ENCODE results near the gene GPBP1L1.

GPBP1L1 gene

DNA sequence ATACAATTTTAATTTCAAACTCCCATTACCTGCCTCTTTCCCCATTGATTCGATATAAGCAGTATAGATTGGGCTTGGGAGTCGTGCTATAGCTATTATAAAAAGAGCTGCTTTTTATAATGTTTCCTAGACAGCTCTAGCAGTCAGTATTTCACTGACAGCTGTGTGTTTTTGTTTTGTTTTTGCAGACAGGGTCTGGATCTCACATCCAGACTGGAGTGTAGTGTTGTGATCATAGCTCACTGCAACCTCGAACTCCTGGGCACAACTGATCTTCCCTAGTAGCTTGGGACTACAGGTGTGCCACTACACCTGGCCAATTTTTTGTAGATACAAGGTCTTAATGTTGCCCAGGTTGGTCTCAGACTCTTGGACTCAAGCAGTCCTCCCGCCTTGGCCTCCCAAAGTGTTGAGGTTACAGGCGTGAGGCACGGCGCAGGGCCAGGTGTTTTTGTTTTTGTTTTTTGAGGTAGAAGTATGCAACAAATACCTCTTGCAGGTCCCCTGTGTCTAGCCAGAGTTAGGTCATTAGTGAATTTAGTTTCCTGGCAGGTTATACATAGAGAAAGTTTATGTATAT is 100.7 kb downstream of the GPBP1L1 start:
- DNase-seq = no peak

DNA sequence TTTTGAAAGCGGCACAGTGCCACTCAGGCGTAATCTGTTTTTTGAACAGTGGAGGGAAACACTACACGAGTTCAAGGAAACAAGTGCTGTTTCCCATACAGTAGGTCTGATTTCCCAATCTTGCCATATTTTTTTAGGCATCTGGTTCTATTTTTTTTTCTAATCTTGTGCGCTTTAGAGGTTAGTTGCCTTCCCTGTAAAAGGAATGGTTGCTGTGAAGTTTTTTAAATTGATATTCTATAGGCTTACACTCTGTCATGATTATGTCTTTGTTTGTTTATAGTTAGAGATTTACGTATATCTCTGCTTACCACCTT is 101.3 kb downstream of the GPBP1L1 start:
- no peak for DNase-seq

DNA sequence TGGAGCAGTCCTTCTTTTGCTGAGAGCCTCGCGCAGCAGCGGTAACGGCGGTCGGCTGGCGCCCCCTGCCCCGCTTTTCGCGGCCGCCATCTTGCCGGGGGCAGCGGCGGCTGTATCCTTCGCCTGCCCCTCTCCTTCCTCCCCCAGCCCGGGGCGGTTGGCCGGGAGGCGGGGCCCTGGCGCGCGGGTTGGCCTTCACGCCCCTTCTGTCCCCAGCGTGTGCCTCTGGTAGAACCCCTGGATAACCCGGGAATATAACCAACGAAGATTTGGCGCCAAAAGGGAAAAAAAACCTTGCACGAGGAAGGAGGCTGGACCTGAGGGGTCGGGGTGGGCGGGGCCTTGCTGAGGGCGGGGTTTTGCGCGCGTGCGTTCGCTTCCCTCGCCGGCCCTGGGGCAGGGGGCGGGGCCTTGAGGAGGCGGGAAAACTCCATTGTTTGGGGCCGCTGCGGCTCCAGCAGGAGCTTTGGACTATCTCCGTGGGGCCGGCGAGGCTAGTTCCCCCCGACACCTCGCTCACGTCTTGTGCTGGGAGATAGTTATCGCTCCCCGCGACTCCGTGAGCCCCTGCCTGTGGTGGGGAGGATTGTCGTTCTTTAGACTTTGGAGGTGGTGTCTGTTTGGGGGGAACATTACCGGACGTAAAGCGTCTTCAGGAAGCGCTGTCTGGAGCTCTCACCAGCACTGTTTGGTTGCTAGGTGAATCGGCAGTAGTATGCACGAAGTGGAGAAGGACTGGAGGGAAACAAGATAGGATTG is 101.8 kb downstream of the GPBP1L1 start:
- DNase-seq = peak; percentile 88

DNA sequence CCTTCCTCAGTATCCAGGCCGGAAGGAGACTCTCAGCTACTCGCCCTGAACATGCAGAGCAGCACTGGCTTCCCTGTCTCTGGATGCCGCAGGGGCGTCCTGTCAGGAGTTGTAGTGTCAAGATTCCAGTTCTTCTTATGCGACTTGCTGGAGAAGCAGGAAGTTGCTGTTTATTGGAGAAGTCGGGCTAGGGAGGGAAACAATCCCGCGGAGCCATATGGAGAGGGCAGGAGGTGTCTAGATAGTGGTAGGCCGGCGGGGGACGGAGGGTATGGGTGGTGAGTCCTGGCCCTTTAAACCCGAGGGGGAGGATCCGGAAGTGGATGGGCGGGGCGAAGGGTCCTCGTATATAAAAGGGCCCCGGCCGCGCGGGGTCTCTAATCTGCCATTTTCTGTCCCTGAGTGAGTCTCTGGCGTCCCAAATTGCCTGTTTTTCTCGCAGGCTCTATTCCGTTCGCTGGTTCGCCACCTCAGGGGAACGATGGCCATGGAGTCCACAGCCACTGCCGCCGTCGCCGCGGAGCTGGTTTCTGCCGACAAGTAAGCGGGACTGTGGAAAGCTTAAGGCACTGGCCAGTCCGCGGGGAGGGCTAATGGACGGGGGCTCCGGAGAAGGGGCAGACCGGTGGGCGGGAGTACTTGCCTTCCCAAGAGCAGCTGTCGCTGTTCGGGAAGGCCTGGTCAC is 102.5 kb downstream of the GPBP1L1 start, which contains the start of gene NASP:
NASP (plus strand) TSS at position 376 of the 685 bp plus-strand sequence; CDS start at position 482, 106 bp downstream.
- DNase-seq = peak; percentile 91

DNA sequence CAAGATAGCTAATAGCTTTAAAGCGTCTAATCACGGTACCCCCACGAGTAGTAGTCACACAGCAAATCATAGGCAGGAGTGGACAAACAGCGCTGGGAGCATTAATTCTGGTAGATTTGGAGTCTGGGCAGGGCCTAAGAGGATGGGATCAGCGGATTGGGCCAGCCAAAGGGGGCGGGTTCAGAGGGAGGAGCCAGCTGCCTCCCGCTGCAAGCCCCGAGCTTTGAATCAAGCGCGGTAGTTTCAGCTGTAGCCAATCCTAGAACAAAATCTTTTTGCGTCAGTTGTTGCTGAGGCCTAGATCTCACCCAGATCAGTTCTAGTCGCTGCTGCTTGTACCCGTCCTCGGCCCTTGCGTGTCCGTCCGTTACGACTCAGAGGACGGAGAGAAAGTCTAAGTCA is 103.1 kb downstream of the GPBP1L1 start:
- DNase-seq = peak; percentile 95

Data from stimulated activated CD4-positive, alpha-beta T cell treated with anti-CD3 and anti-CD28 coated beads, Interleukin-1b, Interleukin-23, amount 100 ng/mL, for 48 hours (primary cell).